Lower leg skin (tissue), 3 donors: ENCODE data around the gene LYZ.

ENCODE experiments used
- POLR2A ChIP-seq, 2 donors: fragments of 450-650 bp; IDR thresholded peaks; one replicate each; pipeline ENCODE4 v1.6.1; 2016 to 2017; ENCODE audit warnings: antibody characterized with exemption in 2 of 2, mild to moderate bottlenecking in 1 of 2, moderate library complexity in 1 of 2
- TF ChIP-seq, protein P1 (sequence below), 3 donors: fragments of 450-650 bp; IDR thresholded peaks; one replicate each; pipeline ENCODE4 v1.5.1; 2016; ENCODE audit warnings: antibody characterized with exemption in 3 of 3, mild to moderate bottlenecking in 3 of 3, moderate library complexity in 2 of 3

DNA sequence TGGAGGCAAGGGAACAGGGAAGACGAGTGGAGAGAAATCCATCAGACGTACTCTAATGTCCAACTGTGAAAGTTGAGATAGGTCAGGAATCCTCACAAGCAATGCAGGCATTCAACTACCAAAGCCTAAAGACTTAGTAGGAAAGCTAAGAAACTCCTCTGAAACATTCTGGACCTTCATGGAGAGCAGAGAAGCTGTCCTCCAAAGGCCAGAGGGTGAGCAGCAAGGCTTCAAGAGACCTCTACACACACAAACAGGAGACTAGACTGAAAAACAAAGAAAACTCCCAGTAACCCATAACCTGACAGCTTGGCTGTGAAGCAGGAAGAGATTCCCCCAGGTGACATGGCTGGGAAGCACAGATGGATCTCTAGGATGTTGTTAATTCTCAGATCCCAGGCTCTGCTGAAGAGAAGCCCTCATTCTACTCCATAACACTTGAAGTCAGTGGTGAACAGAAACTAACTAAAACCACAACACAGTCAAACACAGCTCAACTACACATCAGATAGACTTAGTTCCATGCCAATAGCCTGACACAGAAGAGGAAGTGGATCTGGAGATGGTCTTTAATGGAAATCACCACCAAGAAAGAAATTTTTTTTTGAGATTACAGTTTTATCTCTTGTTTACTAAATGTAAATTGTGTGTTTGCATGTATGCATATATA is 23.2 kb upstream of the LYZ start:
- TF ChIP-seq, protein P1, sequence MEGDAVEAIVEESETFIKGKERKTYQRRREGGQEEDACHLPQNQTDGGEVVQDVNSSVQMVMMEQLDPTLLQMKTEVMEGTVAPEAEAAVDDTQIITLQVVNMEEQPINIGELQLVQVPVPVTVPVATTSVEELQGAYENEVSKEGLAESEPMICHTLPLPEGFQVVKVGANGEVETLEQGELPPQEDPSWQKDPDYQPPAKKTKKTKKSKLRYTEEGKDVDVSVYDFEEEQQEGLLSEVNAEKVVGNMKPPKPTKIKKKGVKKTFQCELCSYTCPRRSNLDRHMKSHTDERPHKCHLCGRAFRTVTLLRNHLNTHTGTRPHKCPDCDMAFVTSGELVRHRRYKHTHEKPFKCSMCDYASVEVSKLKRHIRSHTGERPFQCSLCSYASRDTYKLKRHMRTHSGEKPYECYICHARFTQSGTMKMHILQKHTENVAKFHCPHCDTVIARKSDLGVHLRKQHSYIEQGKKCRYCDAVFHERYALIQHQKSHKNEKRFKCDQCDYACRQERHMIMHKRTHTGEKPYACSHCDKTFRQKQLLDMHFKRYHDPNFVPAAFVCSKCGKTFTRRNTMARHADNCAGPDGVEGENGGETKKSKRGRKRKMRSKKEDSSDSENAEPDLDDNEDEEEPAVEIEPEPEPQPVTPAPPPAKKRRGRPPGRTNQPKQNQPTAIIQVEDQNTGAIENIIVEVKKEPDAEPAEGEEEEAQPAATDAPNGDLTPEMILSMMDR (IDR thresholded peaks at IDR 0.05), result no peak
- no peak for TF ChIP-seq POLR2A (IDR thresholded peaks at IDR 0.05)
